Gastroesophageal sphincter (tissue), 4 donors: ENCODE results near the gene ARHGEF4. TPM values are rescaled to one million over a fixed set of nuclear protein-coding genes. Genes with fewer than 3 reads are reported as not detected.
A peak's percentile ranks its signal among the peaks of the same experiment; 100 is the strongest.

Source experiments
- ATAC-seq: fragments of 150-250 bp; one replicate; pipeline ENCODE4 v1.9.1; 2016; ENCODE audit warnings: mild to moderate bottlenecking, moderate library complexity
- H3K27ac ChIP-seq, 4 donors: fragments of 200-600 bp; sonication (generic) in 3 of 4; 1 replicate in 3 of 4; 2 replicates in 1 of 4; pipeline ENCODE4 v1.5.1; 2016 to 2019
- H3K27me3 ChIP-seq: fragments of 200-600 bp; sonication (generic); one replicate; pipeline ENCODE4 v1.5.1; 2019
- H3K36me3 ChIP-seq, 2 donors: fragments of 200-600 bp; sonication (generic); one replicate each; pipeline ENCODE4 v1.5.1; 2019; ENCODE audit warnings: control low read depth in 1 of 2
- H3K4me1 ChIP-seq, 3 donors: fragments of 200-600 bp; sonication (generic); 1 replicate in 2 of 3; 2 replicates in 1 of 3; pipeline ENCODE4 v1.5.1; 2016 to 2019; ENCODE audit warnings: control low read depth in 2 of 3
- H3K4me3 ChIP-seq, 2 donors: fragments of 200-600 bp; sonication (generic); one replicate each; pipeline ENCODE4 v1.5.1; 2019; ENCODE audit warnings: mild to moderate bottlenecking in 1 of 2, moderate library complexity in 1 of 2
- H3K9me3 ChIP-seq, 3 donors: fragments of 200-600 bp; sonication (generic); one replicate each; pipeline ENCODE4 v1.5.1; 2017 to 2019; ENCODE audit warnings: control low read depth in 2 of 3
- CTCF ChIP-seq, 4 experiments: fragments of 200-600 bp in 2 of 4; fragments of 450-650 bp in 2 of 4; sonication (generic) in 1 of 4; IDR thresholded peaks; one replicate each; pipeline ENCODE4 v1.5.1; 2017 to 2019; ENCODE audit warnings: antibody characterized with exemption in 4 of 4, mild to moderate bottlenecking in 2 of 4, moderate library complexity in 2 of 4
- EP300 ChIP-seq: sonication (generic); formaldehyde crosslinking; IDR thresholded peaks from one replicate; pipeline ENCODE4 v1.6.1; 2017; ENCODE audit warnings: antibody characterized with exemption, mild to moderate bottlenecking
- POLR2A ChIP-seq, 2 donors: fragments of 450-650 bp; IDR thresholded peaks; one replicate each; pipeline ENCODE4 v1.6.1; 2017; ENCODE audit warnings: antibody characterized with exemption in 2 of 2, mild to moderate bottlenecking in 2 of 2, moderate library complexity in 1 of 2
- POLR2AphosphoS5 ChIP-seq: sonication (generic); formaldehyde crosslinking; IDR thresholded peaks from one replicate; pipeline ENCODE4 v1.6.1; 2017; ENCODE audit warnings: antibody characterized with exemption
- WGBS, 2 donors: methylation state at CpG; one replicate each; pipeline ENCODE4 v1.1.5; 2018; ENCODE audit warnings: low coverage in 1 of 2; 5-methylcytosine and 5-hydroxymethylcytosine counted together
- total RNA-seq, 4 donors: library from RNA; depleted of rRNA; stranded (reverse); fragments of >200 nt; gene quantifications; one replicate each; pipeline ENCODE4 v1.1.0, GENCODE V29; 2016

The ARHGEF4 gene
- total RNA-seq, 4 donors from 2014 or later, result 15.9 to 59.5 (median 21.8) TPM

GRCh38 chr2:130852521-130853115 is 15.9 kb downstream of the ARHGEF4 start:
- H3K27me3 ChIP-seq, result no peaks in the 10 kb centered on the region
- 94% methylated on average over 3 of the region's 18 CpGs; no CpG with 5 or more reads in 1 of the 2 donors for WGBS, 2 donors
- no peak overlapping the region for H3K27ac ChIP-seq
- H3K4me1 ChIP-seq, result no peaks in the 10 kb centered on the region
- ATAC-seq, result no peak
- no peak overlapping the region for H3K4me3 ChIP-seq
- TF ChIP-seq CTCF (IDR thresholded peaks at IDR 0.05) (no peak), POLR2A (IDR thresholded peaks at IDR 0.05) (no peak), POLR2AphosphoS5 (no peak), EP300 (no peak)
- H3K36me3 ChIP-seq, result no peaks in the 10 kb centered on the region
- no peaks in the 10 kb centered on the region for H3K9me3 ChIP-seq

DNA sequence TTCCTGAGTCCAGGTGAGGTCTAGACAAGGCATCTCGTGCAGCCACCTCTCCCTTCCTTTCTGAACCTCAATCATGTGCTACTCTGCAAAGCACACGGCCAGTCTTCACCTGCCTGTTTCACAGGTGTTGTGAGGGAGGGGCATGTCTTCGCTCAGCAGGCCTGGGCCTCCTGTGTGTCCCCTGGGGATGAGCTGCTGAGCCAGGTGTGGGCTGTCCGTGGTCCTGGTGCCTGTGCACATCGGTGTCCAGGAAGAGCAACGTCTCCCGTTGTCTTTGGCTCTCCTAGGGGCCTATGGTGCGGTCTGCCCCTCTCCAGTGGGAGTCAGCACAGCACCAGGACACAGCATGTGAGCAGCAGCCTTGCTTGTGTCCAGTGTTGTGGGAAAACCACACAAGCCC is 16.7 kb downstream of the ARHGEF4 start:
- Histone ChIP-seq H3K4me1 (no peaks in the 10 kb centered on the region), H3K9me3 (no peaks in the 10 kb centered on the region), H3K27me3 (no peaks in the 10 kb centered on the region), H3K27ac (no peak overlapping the region), H3K36me3 (no peaks in the 10 kb centered on the region), H3K4me3 (no peak overlapping the region)
- ATAC-seq, result no peak
- WGBS, 2 donors, result 100% methylated on average over 1 of the region's 8 CpGs; no CpG with 5 or more reads in 1 of the 2 donors
- no peak for TF ChIP-seq CTCF (IDR thresholded peaks at IDR 0.05)
- no peak for TF ChIP-seq POLR2A (IDR thresholded peaks at IDR 0.05)
- TF ChIP-seq EP300, result no peak
- TF ChIP-seq POLR2AphosphoS5, result no peak

DNA sequence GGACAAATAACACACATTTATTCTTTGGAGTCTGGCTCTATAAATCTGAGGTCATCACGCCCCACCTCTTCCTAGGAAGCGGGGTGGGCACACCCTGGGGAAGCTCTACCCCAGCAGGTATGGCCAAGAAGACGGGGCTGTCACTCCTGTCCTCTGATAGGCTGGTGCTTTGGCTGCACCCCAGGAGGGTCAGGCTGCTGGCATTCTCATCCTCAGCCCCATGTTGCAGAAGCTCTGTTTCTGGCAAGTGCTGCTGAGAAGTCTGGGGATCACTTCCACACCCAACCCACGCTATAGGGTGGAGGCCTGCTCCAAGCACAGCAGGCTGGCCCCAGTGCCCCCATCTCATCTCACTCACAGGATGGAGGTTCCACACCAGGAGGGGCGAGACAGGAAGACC is 17.6 kb downstream of the ARHGEF4 start:
- no peak for TF ChIP-seq CTCF (IDR thresholded peaks at IDR 0.05)
- no peak for TF ChIP-seq POLR2AphosphoS5
- no peak for TF ChIP-seq POLR2A (IDR thresholded peaks at IDR 0.05)
- TF ChIP-seq EP300, result no peak
- no peak overlapping the region for H3K27ac ChIP-seq
- no peak for ATAC-seq
- H3K9me3 ChIP-seq, result no peaks in the 10 kb centered on the region
- WGBS, 2 donors, result 67% methylated on average over 1 of the region's 5 CpGs; no CpG with 5 or more reads in 1 of the 2 donors
- no peak overlapping the region for H3K4me3 ChIP-seq
- no peaks in the 10 kb centered on the region for H3K36me3 ChIP-seq
- H3K27me3 ChIP-seq, result no peaks in the 10 kb centered on the region
- no peaks in the 10 kb centered on the region for H3K4me1 ChIP-seq

GRCh38 chr2:130864830-130865800 is 28.4 kb downstream of the ARHGEF4 start:
- Histone ChIP-seq H3K4me3 (no peak overlapping the region), H3K36me3 (no peaks in the 10 kb centered on the region), H3K4me1 (no peaks in the 10 kb centered on the region), H3K9me3 (no peaks in the 10 kb centered on the region), H3K27me3 (peaks cover 6% of the 10 kb centered on the region), H3K27ac (peak overlapping the region; percentile 17 to 76 (median 62))
- 50 to 60% methylated on average over 15 to 17 of the region's 17 CpGs for WGBS, 2 donors
- ATAC-seq, result peak; percentile 90
- TF ChIP-seq EP300, result no peak
- no peak for TF ChIP-seq POLR2AphosphoS5
- no peak for TF ChIP-seq CTCF (IDR thresholded peaks at IDR 0.05)
- TF ChIP-seq POLR2A (IDR thresholded peaks at IDR 0.05), result no peak
